Medulla oblongata (tissue), 1 donor: Measurements from ENCODE around the gene GFRA1.

Source experiments
- DNase-seq: peaks from one replicate; pipeline ENCODE4 v3.0.0-alpha.2; 2015; ENCODE audit errors: extremely low spot score

The GFRA1 gene

DNA sequence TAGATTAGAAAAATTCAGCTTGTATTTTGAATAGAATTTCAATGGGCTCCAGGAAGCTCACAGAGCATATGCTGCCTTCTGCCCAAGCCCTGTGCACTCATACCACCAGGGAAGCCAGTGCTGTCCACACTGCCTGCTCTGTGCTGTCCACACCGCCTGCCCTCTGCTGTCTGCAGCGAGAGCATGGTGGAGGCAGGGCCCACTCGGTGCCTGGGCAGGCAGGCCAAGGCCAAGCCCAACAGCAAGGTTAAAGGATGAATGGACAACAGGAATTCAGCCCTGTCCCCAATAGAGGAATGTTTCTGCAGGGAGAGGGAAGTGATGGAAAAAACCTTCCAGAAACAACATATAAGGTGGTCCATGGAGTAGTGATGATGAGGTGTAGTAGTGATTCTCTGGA lies 146.8 kb downstream of the GFRA1 start:
- DNase-seq: no peak

DNA sequence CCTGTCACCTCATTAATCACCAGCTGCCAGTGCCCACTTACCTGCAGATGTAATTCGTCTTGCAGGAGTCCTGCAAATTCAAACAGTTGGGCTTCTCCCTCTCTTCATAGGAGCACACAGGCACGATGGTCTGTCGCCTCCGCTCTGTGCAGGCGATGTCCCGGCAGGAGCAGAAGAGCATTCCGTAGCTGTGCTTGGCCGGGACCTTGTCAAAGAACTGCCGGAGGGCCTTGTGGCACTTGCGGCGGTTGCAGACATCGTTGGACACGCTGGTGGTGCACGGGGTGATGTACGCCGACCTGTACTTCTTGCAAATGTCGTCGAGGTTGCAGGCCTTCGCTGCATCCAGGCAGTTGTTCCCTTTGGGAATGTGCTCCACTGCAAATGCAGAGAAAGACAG lies 147.8 kb downstream of the GFRA1 start:
- no peak for DNase-seq

DNA sequence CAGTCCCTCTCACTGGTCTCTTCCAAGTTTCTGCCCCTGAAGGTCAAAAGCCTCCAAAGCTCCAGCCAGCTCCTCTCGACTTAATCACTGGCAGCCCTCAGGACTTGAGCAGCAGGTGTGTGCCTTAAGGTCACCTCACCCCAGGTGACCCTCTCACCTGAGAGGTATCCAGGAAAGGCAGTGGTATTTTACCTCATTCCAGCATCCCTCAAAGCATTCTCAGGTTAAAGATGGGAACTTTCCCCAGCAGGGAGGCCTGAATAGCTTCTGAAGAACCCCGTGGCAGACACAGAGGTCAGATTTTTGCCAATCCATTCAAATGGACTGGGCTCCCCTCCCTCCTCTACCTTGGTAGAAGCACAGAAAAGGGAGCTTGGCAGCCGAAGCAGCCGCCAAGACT lies 148.2 kb downstream of the GFRA1 start:
- DNase-seq: no peak

GRCh38 chr10:116122664-116123063 lies 150.3 kb downstream of the GFRA1 start:
- no peak for DNase-seq

DNA sequence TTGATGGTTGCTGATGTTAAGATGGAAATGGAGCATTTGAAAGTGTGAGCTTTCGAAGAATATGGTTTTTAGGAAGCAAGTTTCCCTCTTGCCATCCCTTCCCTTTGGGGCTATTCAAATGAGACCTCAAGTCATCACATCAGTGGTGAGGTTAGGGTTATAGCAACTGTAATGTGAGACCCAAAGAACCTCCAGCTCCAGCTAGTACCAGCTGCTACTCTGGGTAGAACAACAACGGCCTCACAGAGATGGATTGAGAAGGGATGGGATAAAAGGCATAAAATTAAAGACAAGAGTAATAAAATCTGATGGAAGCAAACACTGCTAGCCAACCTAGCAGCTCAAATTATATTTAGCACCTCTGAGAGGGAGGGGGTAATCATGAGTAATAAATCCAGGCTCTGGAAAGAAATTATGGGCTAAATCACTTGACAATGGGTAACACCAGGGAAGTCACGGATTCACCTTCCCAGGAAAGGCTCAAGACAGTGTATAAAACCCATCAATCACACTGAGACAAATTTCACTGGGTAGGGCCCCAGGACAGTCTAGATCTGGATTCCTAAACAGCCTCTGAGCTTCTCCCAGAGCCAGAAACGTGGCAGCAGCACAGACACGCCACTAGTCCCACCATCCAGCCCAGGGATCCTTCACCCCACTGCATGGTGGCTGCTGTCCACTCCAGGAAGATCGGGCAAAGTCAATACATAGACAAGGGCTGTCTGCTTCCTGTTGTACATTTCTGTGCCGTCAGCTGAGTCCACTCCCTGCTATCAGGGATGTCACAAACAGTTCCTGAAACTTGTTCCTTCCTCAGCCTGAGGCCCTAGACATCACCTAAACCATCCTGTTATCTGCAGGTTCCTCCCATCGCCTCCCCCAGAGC lies 151.1 kb downstream of the GFRA1 start:
- no peak for DNase-seq

GRCh38 chr10:116120688-116121455 lies 152.1 kb downstream of the GFRA1 start:
- no peak for DNase-seq

DNA sequence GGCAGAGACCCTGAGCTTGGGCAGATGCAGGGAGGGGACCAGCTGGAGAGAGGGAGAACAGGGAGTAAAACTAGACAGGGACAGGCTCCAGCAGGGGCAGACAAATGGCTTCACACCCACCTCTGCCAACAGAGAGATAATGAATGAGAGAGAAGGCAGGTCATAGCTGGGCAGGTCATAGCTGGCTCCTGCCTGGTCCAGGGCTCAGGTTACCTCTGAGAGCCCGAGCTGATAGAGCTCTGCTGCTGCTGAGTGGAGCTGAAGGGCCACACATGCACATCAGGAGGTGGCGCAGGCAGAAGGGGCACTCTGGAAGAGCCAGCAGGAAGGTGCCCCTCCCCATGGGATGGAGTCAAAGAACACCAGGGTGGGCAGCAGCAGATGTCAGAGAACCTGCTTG lies 154.2 kb downstream of the GFRA1 start:
- DNase-seq: no peak

DNA sequence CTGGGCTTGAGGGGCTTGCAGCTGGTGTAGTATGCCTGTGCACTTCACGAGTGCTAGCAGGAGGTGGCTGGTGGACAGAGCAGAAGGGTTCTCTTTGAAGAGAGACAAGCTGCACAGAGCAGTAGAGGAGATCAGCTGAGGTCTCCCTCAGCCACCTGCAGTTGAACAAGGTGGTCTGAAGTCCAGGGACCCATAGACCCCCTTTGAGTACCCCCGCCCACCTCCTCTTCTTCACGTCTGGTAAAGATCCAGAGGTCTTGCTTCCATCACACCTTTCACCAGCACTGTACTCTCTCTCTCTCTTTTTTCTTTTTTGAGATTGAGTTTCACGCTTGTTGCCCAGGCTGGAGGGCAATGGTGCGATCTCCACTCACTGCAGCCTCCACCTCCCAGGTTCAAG lies 157.2 kb downstream of the GFRA1 start:
- no peak for DNase-seq

DNA sequence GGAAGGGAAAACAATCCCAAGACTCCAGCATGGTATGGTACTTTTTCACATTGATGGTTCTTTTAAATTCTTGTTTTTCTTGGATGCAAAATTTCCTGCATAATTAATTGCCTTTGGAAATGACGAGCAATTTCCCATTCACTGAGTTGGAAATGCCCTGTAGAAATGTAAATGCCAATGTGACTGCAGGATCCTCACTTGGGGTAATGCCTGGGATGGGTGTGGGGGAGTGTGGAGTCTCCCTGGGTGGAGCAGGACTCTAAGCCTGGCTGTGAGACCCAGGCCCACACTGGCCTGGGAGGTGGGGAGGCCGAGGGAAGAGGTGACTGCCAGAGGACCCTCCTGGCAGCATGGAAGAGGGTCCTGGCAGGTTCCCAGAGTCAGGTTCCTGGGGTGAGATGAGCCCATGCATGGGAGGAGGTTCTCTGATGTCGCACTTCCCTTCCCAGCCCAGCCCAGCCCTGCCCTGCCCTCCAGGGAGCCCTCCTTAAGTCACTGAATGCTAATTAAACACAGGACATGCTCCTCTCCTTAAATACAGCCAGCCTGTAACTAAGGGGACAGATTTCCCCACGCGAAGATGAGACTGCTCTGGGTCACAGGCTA lies 157.9 kb downstream of the GFRA1 start:
- DNase-seq: no peak

DNA sequence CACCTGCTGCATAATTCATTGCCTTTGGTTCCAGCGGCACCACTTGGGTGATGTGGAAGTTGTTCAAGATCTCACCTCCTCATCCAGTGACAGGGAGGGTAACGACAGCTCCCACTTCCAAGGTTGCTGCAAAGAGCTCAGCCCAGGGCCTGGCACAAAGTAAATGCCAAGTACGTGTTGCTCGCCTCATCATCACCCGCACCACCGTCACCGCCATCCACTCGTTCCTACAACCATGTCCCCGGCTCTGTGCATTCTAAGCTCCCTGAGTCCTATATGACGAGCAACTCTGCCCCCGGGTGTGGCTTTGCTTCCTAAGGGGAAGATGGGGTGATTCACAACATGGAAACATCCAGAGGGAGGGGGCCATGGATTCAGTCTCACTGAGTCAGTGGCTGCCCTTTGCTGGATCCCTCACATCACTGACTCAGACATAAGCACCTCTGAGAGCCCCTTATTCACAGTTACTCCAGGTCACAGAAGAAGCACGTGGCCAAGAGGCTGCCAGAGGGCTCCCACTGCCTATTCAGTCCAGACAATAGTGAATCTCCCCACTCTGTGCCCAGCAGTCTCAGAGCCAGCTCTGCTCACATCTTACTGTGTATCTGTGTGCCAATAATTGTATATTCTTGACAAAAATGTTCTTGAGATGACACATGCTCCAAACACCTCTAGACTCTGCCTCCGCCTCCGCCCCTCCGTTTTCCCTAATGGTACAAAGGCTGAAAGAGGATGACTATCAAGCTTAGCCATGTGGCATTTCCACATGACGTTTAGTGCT lies 159.1 kb downstream of the GFRA1 start:
- DNase-seq: no peak

GRCh38 chr10:116112232-116113231 lies 160.5 kb downstream of the GFRA1 start:
- DNase-seq: no peak

- no peak for DNase-seq
Observed at GRCh38 chr10:116111483-116112095, 161.4 kb downstream of the GFRA1 start.

DNA sequence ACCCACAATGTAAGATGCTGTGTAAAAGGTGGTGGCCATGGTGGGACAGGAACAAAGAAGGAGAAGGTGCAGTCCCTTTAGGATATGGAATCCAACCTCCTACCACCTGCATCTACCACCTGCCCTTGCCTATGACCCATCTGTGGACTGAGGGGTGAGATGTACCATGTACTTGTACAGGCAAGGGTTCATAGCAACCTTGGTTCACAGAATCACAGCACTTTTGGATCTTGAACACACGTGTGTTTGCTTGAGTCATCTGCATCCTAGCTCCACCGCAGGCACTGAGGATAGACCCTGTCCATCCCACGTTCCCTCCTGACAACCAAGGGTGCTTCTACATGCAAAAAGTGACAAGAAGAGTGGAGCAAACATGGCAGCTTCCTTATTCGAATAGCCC lies 162.3 kb downstream of the GFRA1 start:
- DNase-seq: no peak

DNA sequence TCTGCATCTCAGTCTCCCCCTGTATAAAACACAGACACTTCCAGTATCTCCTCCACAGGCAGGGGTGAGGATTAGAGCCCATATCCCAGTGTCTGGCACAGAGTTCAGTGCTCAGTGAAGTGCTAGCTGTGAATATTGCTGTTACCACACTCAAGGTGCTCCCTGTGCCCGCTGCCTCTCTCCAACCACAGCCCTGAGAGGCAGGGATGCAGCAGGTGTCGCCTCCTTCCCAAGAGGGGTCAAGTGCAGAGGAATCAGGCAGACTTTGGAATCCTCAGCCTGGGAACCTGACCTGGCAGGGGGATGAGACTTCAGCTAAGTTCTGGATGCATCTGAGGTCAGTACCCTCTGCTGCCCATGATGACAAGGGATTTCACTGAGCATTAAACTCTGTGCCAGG lies 163.1 kb downstream of the GFRA1 start:
- DNase-seq: no peak

- DNase-seq: no peak
Observed at GRCh38 chr10:116109481-116109880, 163.5 kb downstream of the GFRA1 start.

DNA sequence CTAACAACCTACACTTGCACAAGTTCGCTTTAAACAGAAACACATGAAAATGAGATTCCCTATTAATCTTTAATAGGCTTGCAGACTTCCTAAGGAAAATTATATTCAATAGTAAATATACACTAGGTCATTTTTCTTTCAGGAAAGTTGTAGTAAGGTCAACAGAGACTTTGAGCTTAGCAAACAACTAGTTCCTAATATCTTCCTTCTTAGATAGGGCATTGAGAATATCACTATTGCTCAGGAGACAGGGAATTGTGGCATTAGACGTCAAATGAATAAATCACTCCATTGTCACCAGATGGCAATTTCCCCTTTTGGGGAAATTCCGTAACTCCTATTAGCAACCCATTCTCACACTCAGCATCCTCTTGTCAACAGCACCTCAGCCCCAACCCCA lies 164.9 kb downstream of the GFRA1 start:
- no peak for DNase-seq

DNA sequence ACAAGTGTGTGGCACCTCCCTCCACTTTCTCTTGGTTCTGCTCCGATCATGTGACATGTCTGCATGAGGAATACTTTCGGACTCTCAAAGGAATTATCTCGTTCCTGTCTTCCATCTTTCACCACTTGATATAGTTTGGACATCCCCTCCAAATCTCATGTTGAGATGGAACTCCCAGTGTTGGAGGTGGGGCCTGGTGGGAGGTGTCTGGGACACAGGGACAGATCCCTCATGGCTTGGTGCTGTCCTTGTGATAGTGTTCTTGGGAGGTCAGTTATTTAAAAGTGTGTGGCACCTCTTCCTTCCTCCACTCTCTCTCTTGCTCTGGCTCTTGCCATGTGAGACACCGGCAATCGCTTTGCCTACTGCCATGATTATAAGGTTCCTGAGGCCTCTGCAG lies 166.4 kb downstream of the GFRA1 start:
- DNase-seq: no peak

- DNase-seq: no peak
Observed at GRCh38 chr10:116105264-116105663, 167.7 kb downstream of the GFRA1 start.

DNA sequence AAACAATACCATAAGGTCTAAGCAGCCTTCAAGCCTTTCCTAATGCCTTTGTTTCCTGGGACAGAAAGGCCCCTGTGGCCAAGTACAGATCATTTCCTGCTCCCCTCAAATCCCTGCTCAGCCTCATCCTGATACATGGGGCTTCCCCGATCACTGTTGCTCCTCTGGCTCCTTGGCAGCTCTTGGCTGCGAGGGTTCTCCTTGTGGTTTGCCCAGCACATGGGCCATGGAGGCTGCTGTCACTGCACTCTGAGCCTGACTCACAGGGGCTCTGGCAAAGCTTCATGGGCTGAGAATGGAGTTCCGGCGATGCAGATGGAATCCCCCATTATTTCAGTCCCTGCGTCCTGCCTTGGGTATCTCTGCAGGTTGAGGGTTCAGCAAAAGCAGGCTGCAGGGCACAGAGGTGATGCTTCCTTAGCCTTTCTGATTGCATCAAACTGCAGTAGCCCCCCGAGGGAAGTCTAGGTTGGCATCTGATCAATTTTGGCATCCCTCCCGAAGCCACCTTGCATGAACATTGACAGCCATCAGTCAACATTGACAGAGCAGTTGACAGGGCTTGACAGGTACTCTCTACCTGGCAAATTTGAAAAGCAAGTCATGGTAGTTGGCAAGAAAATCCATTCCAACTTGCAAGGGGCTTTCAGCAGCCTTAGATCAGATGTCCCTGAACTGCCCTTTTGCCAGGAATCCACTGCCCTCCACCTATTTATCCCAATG lies 168.6 kb downstream of the GFRA1 start:
- DNase-seq: no peak

GRCh38 chr10:116103668-116104067 lies 169.3 kb downstream of the GFRA1 start:
- no peak for DNase-seq
